Left renal pelvis (tissue), 4 donors: ENCODE measurements around the gene ASPN. TPM values are rescaled to one million over a fixed set of nuclear protein-coding genes. Genes with fewer than 3 reads are reported as not detected.

Experiments
- DNase-seq, 4 donors: peaks; one replicate each; pipeline ENCODE4 v3.0.0-alpha.2; 2013; ENCODE audit warnings: low read depth in 4 of 4, low spot score in 3 of 4
- polyA plus RNA-seq, 4 donors: library from polyadenylated mRNA; unstranded; fragments of 120-200 nt; gene quantifications; one replicate each; pipeline ENCODE4 v1.2.1, GENCODE V29; 2013; ENCODE audit not compliant: insufficient read length in 4 of 4

The ASPN gene
- polyA plus RNA-seq = 100 to 1,000 TPM in 1 of 4 donors, 10 to 100 TPM in 2, 1 to 10 TPM in 1; 8.3 to 256 (median 31.6) TPM

DNA sequence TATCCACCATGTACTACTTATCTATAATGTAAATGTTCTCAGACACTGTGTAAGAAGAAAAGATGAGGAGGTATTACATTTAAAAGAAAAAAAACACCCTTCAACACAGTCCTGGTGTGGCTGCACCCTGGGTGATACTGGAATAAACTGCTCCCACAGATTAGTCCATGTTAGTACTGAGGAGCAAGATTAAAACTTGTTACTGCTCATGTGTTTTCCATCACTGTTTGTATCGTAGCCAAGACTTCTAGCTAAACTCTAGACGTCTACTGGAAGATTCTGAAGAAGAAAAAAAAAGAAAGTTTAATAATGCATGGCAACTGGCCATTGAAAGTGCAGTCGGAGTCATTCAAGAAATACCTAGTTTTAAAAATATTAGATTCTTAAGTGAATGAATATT lies at the start of gene ASPN:
Gene ASPN, minus strand, starts transcription at position 178 of the 400 bp plus-strand sequence.
- peak in 3 of 4 donors; percentile 42 to 64 (median 42) for DNase-seq

DNA sequence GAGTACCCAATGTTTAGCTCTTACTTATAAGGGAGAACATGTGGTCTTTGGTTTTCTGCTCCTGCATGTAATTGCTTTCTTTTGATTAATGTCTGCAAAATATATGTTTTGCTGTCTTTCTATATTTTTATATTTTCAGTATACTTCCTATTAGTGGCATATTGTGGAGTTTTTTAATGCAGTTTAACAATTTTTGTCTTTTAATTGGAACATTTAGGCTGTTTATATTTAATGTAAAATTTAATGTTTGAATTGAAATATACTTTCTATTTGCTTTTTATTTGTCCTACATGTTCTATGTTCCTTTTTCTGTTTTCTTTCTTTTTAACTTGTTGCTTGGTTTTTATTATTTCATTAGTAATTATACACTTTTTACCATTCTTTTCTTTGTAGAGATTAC lies 48.6 kb upstream of the ASPN start:
- no peak for DNase-seq

DNA sequence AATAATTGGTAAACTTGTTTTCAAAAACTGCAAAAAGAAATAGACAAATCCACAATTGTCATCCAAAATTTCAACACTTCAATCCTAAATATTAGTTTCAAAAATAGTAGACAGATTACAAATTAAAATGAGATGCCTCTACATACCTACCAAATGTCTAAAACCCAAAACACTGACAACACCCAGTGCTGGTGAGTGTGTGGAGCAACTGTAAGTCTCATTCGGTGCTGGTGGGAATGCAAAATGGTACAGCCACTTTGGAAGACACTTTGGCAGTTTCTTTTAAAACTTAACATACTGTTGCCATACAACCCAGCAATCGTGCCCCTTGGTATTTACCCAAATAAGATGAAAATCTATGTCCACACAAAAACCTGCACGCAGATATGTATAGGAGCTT lies 46.8 kb upstream of the ASPN start:
- DNase-seq = no peak

DNA sequence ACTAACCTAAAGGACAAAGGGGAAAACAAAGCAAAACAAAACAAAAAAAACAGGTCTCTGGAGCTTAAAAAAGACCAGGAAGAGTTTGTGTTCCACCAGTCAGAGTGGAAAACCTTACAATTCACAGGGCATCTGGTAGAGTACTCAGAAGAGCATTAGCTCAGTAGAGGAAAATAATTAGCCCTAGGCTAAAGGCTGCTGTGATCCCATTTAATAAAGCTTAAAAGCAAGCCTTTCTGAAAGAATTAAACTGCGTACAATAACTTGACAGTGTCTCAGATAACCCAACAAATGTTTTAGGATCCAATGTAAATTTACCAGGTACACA lies 46.2 kb upstream of the ASPN start:
- no peak for DNase-seq

DNA sequence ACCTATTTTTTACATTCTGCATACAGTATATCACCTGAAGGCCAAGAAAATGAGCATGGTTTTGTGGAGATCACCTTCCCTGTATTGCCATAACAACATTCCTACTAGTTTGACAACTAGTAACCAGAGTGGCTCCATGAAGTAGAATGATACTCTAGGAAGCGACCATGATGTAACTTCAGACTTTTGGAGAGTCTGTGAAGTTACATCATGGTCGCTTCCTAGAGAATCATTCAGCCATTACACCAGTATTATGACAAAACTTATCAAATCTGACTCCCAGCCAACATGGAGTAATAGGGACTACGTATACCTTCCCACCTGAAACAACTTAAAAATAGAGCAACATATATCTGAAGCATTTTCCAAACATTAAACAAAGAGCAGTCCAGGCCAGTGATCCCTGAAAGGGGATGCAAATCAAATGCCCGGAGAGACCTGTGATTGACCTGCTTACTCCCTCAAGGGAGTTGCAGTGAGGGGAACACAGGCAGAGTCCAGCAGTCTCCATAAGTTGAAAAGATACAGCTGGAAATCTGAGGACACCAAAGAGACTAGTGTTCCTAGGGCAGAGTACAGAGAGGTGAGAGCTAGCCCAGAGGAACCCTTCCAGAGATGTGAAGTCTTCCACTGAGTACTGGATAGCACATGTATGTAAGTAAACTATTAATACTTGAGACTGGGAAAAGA lies 45.7 kb upstream of the ASPN start:
- DNase-seq = peak in 2 of 4 donors; percentile 22 to 46

DNA sequence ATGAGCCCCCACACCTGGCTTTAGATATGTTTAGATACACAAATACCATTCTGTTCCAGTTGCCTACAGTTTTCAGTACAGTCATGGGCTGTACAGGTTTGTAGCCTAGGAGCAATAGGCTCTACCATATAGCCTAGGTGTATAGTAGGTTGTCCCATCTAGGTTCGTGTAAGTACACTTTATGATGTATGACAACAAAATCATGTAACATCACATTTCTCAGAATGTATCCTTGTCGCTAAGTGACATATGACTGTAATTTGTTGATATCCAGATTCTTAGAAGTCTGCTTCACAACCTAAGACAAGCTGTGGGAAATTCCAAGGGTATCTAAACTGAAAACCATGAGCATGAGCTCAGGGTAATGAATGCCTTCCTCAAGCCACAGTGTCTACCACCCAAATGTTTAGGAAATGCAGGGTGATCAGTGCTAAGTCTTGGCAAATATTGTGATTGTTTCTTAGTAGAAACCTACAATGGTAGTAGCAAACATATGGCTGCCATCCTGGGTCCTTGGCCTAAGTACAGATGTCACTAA lies 45.1 kb upstream of the ASPN start:
- no peak for DNase-seq

DNA sequence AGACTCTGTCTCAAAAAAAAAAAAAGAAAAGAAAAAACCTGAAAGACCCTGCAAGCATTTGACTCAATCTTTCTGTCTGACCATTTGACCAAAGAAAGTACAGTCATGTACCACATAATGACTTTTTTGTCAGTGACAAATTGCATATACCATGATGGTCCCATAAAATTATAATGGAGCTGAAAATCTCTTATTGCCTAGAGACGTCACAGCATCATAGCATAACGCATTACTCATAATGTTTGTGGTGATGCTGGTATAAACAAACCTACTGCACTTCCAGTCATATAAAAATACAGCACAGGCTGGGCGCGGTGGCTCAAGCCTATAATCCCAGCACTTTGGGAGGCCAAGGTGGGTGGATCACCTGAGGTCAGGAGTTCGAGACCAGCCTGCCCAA lies 43.0 kb upstream of the ASPN start:
- no peak for DNase-seq

DNA sequence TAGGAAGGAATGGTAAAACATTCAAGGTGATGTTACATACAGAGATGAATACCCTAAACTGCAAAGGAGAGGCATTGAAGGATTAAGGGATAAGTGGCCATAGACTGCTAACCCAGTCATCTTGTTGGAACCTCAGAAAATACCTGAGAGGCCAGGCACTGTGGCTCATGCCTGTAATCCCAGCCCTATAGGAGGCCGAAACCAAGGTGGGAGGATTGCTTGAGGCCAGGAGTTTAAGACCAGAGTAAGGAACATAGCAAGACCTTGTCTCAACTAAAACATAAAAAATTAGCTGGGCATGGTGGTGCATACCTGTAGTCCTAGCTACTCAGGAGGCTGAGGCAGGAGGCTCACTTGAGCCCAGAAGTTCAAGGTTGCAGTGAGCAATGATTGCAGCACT lies 42.6 kb upstream of the ASPN start:
- DNase-seq = no peak

DNA sequence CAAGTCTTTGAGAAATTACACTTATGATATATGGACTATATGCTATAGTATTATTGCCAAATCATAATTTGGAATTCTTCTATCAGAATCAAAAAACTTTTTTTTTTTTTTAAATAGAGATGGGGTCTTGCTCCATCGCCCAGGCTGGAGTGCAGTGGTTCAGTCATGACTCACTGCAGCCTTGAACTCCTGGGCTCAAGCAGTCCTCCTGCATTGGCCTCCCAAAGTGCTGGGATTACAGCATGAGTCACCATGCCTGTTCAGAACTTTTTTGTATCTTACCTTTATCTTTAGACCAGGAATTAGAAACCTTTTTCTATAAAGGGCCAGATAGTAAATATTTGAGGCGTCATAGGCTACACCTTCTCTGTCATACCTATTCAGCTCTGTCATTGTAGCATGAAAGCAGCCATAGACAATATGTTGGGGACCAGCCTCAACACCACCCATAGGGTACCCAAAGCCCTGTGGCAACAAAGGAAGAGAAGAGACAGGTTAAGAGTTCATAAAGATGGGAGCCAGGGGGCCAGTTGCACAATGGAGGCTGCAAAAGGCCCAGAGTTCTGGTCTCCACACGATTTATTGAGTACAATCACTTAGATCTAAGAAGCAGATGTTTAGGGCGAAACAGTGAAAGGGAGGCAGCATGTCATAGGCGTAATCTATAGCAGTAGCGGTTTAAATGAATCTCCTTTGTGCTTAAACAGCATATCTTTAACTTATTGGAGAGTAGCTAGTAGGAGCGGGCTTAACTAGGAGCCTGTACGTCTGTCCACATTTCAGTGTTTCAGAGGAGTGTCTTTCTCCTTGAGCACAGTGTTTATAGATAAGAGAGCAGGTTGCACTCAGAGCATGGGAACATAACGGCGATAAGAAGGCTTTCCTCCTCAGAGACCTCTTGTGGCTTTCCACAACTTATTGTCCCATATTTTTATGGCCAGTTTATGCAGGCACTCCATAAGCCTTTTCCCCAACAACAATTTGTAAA lies 41.0 kb upstream of the ASPN start:
- DNase-seq = no peak

DNA sequence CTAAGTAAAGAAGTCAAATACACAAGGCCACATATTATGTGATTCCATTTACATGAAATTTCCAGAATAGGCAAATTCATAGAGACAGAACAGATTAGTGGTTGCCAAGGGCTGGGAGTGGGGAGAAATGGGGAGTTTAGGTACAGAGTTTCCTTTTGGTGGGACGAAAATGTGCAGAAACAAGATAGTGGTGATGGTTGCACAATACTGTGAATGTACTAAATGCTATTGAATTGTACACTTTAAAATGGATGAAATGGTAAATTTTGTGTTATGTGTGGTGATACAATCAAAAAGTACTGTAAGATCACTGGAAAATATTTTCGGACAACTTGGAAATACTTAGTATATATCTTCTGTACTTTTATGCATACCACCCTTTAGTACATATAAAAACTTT lies 38.5 kb upstream of the ASPN start:
- no peak for DNase-seq

DNA sequence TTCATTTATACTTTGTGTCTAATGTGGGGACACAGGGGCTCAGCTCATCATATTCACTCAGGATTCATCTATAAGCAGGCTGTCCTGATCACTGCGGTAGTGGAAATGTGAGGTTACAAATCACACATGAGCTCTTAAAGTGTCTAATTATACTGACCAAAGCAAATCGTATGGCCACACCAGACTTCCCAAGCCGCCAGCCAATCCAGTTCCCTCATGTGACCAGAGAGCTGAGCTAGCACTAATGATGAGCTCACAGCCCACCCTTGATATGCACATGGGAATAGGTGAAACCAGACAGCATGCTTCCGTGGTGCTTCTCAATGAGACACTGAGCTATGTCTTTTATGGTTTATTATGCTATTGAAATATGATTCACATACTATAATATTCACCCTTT lies 35.9 kb upstream of the ASPN start:
- DNase-seq = no peak

DNA sequence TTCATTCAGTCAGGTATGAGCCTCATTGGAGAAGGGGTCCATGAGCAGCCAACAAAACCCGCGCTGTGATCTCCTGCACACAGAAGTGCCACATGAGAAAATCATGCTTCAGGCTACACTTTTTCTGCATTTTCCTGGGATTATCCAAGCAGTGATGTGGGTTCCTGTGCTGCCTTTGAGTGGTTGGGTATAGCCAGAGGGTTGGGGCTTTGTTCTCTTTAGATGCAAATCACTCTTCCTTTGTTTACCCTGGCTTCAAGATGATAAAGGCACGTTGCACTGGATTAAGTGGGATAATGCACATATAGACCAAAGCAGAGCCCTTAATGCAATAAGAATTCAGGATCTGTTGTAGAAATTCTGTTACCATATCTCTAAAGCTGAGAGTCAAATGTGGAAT lies 34.7 kb upstream of the ASPN start:
- DNase-seq = no peak

DNA sequence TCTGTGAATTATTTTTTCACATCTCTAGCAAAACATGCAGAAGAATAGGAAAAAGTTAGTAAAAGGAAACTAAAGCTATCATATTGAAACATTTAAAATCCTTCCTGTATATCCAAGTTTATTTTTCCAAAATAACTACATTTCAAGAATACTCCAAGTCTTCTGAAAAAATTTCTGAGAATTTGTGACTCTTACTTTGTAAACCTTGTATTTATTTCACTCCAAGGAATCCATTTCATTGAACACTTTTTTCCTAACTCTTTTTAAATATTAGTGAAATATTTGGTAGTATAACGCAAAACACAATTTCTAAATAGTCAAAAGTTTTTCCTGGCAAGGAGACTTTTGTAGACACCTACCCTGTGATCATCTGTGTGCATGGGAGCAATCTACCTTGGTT lies 34.2 kb upstream of the ASPN start:
- DNase-seq = no peak

DNA sequence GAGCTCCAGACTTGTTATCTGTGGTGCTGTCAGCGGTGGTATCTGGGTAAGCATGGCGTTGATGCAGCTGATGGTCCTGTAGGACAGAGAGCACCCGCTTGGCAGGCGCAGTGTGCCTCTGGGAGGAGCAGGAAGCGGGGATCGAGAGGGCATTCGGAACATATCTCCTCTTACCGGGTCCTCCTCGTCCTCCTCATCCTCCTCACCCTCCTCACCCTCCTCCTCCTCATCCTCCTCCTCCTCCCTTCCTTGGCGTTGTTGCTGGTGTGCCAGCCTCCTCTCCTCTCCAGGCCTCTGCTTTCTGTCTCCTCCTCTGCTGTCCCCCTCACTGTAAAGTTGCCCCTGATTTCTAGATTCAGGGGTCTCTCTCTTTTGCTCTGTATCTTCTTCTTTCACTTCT lies 32.3 kb upstream of the ASPN start:
- DNase-seq = no peak

DNA sequence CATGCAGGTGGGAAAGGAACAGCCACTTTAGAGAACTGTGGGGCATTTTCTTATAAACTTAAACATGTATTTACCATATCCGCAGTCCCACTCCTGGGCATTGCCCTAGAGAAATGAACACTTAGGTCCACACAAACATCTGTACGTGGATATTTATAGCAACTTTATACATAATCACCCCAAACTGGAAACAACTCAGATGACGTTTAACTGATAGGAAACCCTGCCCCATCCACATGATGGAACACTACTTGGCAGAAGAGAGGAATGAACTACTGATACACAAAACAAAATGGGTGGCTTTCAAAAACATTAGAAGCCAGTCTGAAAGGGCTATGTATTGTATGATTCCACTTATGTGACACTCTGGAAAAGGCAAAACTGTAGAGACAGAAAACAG lies 31.0 kb upstream of the ASPN start:
- DNase-seq = no peak

DNA sequence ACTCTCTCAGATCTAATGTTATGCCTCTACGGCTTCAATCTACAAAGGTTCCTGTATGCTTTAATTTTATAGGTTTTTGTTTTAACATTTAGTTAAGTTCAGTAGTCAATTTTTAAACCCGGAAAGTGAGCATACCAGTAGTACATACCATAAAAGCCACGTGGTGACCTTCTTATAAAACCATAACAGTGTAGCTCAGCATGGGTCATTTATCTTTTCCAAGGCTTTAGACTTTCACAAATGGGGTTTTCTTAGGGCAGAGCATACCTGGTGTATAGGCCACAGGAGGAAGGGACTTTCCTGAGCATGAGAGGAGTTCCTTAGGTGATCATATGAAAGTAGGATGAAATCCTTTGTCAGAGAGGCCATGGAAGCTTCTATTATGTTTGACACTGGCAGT lies 30.3 kb upstream of the ASPN start:
- DNase-seq = no peak

DNA sequence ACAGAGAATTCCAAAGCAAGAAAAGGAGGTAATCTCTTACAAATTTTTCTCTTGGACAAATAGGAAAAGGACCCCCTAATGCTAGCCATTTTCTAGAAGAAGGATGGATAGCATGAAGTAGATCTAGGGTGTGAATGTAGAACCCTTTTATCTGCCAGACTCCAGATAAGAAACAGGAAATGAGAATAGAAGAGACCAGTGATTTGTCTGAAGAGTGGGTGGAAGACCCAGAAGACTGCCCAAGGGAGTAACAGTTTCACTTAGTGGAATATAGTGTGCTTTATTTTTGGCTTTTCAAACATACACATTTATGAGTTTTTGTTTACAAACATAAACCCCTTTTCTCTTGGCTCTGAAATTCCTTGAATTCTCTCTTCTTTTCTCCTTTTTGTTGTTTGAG lies 28.4 kb upstream of the ASPN start:
- DNase-seq = no peak

DNA sequence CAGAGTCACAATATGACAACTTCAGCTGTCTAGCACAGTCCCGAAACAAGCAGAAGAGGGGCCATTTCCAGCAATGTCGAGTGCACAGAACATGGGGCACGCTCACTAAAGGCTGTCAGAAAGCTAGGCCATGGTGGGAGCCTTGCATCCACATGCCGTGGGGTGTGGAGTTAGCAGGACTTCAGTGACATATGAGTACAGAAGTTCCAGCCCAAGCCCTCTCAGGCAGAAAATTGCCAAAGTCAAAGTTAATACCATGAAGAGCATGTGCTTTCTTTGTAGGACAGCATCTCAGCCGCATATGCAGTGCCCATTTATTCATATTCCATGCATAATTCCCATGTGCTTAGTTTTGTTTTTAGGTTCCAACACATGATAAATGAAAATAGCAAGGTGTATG lies 26.7 kb upstream of the ASPN start:
- no peak for DNase-seq

DNA sequence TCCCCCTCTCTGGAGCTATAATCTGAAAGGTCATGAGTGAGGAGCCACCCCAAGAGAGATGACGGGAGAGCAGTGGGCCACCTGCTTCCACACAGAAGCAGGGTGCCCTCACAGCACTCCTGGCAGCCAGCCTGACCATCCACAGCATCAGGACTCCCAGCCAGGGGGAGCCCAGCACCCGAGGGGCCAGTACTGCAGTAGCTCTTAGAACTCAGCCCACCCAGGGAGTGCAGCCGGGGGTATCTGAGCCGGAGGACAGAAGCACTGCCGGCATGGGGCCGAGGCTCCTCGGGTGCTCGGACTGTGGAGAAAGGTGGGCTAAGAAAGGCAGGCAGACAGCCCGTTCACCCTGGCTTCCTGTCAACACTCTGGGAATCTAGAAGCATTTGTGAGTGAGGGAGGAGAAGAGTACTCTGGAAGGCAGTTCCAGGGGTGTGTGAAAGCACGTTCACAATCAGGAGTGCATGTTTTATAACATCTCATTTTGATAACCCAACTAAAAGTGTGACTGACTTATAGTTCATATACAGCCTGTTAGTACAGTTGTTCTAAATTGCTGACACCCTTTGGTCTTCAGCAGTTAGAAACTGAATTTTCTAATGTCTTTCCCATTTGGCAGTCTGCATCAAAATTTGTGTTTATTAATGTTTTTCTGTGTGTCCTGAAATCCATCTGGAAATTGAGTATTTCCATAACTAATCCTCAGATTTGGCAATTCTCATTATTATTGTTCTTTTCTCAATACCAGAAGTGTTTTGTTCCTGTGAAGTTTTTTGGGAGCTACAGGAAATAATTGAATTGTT lies 25.9 kb upstream of the ASPN start:
- no peak for DNase-seq

DNA sequence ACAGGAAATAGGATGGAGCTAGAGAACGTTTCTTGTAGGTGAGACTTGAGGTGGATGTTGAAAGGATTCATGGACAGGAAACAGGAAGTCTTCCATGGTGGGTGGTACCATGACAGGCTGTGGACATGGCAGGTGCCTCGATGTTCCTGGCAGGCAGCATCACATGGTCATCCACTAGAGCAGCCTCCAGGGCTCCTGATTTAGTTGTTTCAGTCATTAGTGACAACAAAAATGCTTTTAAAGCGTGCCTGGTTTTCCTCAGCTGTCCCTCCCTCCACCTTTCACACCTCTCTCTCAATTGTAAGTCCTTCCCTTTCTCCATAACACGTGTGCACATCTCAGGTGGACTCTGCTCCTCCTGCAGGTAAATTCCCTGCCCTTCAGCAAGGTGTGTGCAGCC lies 25.2 kb upstream of the ASPN start:
- DNase-seq = no peak

DNA sequence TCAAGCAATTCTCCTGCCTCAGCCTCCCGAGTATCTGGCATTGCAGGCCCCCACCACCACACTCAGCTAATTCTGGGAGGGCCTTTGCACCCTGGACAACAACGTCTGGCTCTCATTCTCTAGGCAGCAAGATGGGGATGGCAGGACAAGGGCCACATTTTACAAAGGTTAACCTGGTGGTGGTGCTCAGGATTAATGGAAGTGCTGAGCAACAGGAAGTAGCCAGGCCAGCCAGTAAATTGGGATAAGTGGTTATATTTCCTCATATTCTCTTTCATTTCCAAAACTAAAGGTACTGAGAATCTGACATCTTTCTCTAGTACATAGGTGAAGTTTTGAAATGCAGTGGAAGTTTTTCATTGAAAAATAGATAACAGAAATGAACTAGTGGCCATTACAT lies 24.7 kb upstream of the ASPN start:
- no peak for DNase-seq
